ENCODE measurements around the gene SNX30.

The SNX30 gene

GRCh38 chr9:112885324-112885723 is 134.8 kb downstream of the SNX30 start:
- peaks cover 4% of the 10 kb centered on the region for H3K4me1 Mint-ChIP-seq
- DNase-seq (no peak), ATAC-seq (no peak)
- no peak overlapping the region for H3K27ac Mint-ChIP-seq
- peaks cover 11% of the 10 kb centered on the region for H3K27me3 Mint-ChIP-seq
- H3K4me3 Mint-ChIP-seq, result no peak overlapping the region
- peaks cover 0 to 8% of the 10 kb centered on the region in 2 donors for H3K9me3 Mint-ChIP-seq

- Mint-ChIP-seq H3K27me3 (peaks cover 21% of the 10 kb centered on the region), H3K9me3 (peaks cover 0 to 8% of the 10 kb centered on the region in 2 donors), H3K4me1 (peaks cover 7% of the 10 kb centered on the region), H3K4me3 (no peak overlapping the region), H3K27ac (no peak overlapping the region)
- DNase-seq, result no peak
- no peak for ATAC-seq
These were observed 135.8 kb downstream of the SNX30 start for GRCh38 chr9:112886351-112886750.

GRCh38 chr9:112887381-112887780 is 136.8 kb downstream of the SNX30 start:
- Mint-ChIP-seq H3K9me3 (peaks cover 0 to 8% of the 10 kb centered on the region in 2 donors), H3K27me3 (peaks cover 32% of the 10 kb centered on the region), H3K4me1 (peaks cover 7% of the 10 kb centered on the region), H3K27ac (no peak overlapping the region), H3K4me3 (no peak overlapping the region)
- ATAC-seq (no peak), DNase-seq (no peak)

- peaks cover 7% of the 10 kb centered on the region for H3K4me1 Mint-ChIP-seq
- peaks cover 0 to 8% of the 10 kb centered on the region in 2 donors for H3K9me3 Mint-ChIP-seq
- DNase-seq (no peak), ATAC-seq (no peak)
- no peak within 1 kb of the TSS for H3K4me3 Mint-ChIP-seq
- H3K27me3 Mint-ChIP-seq, result peaks cover 52% of the 10 kb centered on the region
- H3K27ac Mint-ChIP-seq, result peak within 1 kb of the TSS in 1 of 2 donors; percentile 13
These were observed 139.8 kb downstream of the SNX30 start, which contains the start of gene SLC46A2 for GRCh38 chr9:112890106-112891081. SLC46A2 (minus strand) TSS chr9:112890876; CDS start chr9:112890681, 195 bp downstream.

- Mint-ChIP-seq H3K4me3 (no peak overlapping the region), H3K27me3 (peaks cover 63% of the 10 kb centered on the region), H3K9me3 (peaks cover 8% of the 10 kb centered on the region in 2 donors), H3K4me1 (peaks cover 7% of the 10 kb centered on the region), H3K27ac (no peak overlapping the region)
- DNase-seq, result no peak
- no peak for ATAC-seq
These were observed 141.0 kb downstream of the SNX30 start for GRCh38 chr9:112891521-112891920.

GRCh38 chr9:112892981-112893380 is 142.4 kb downstream of the SNX30 start:
- Mint-ChIP-seq H3K27me3 (peaks cover 72% of the 10 kb centered on the region), H3K4me3 (no peak overlapping the region)
- no peak for DNase-seq

GRCh38 chr9:112894041-112894440 is 143.5 kb downstream of the SNX30 start:
- ATAC-seq (no peak), DNase-seq (no peak)
- Mint-ChIP-seq H3K27ac (no peak overlapping the region), H3K4me3 (no peak overlapping the region), H3K27me3 (peaks cover 82% of the 10 kb centered on the region), H3K9me3 (peaks cover 8% of the 10 kb centered on the region in 2 donors), H3K4me1 (peaks cover 7% of the 10 kb centered on the region)

More at GRCh38 chr9:112892981-112893380, 142.4 kb downstream of the SNX30 start:
- no peak for ATAC-seq
- Mint-ChIP-seq H3K9me3 (peaks cover 8% of the 10 kb centered on the region in 2 donors), H3K4me1 (peaks cover 7% of the 10 kb centered on the region), H3K27ac (no peak overlapping the region)

GRCh38 chr9:112894699-112895098 is 144.1 kb downstream of the SNX30 start:
- H3K9me3 Mint-ChIP-seq, result peaks cover 5 to 8% of the 10 kb centered on the region in 2 donors
- H3K4me3 Mint-ChIP-seq, result no peak overlapping the region
- DNase-seq (no peak), ATAC-seq (no peak)
- no peak overlapping the region for H3K27ac Mint-ChIP-seq
- H3K4me1 Mint-ChIP-seq, result peaks cover 7% of the 10 kb centered on the region
- peaks cover 80% of the 10 kb centered on the region for H3K27me3 Mint-ChIP-seq

GRCh38 chr9:112896131-112896530 is 145.6 kb downstream of the SNX30 start:
- no peaks in the 10 kb centered on the region for H3K4me1 Mint-ChIP-seq
- H3K4me3 Mint-ChIP-seq, result no peak overlapping the region
- DNase-seq, result no peak
- H3K27me3 Mint-ChIP-seq, result peaks cover 65% of the 10 kb centered on the region
- no peak for ATAC-seq
- H3K9me3 Mint-ChIP-seq, result peaks cover 0 to 8% of the 10 kb centered on the region in 2 donors
- no peak overlapping the region for H3K27ac Mint-ChIP-seq

- H3K9me3 Mint-ChIP-seq, result peaks cover 0 to 8% of the 10 kb centered on the region in 2 donors
- H3K4me1 Mint-ChIP-seq, result peaks cover 9% of the 10 kb centered on the region
- H3K4me3 Mint-ChIP-seq, result no peak overlapping the region
- DNase-seq, result no peak
- no peak overlapping the region for H3K27ac Mint-ChIP-seq
- H3K27me3 Mint-ChIP-seq, result peaks cover 55% of the 10 kb centered on the region
- ATAC-seq, result no peak
These were observed 148.3 kb downstream of the SNX30 start for GRCh38 chr9:112898872-112899311.

- peaks cover 49% of the 10 kb centered on the region for H3K27me3 Mint-ChIP-seq
- H3K9me3 Mint-ChIP-seq, result peaks cover 0 to 8% of the 10 kb centered on the region in 2 donors
These were observed 149.9 kb downstream of the SNX30 start for GRCh38 chr9:112900488-112900887.

GRCh38 chr9:112900901-112901300 is 150.3 kb downstream of the SNX30 start:
- no peak for DNase-seq
- ATAC-seq, result no peak
- peaks cover 0 to 3% of the 10 kb centered on the region in 2 donors for H3K9me3 Mint-ChIP-seq
- no peak overlapping the region for H3K4me3 Mint-ChIP-seq
- H3K4me1 Mint-ChIP-seq, result peaks cover 9% of the 10 kb centered on the region
- peaks cover 45% of the 10 kb centered on the region for H3K27me3 Mint-ChIP-seq
- H3K27ac Mint-ChIP-seq, result no peak overlapping the region

More at GRCh38 chr9:112900488-112900887, 149.9 kb downstream of the SNX30 start:
- Mint-ChIP-seq H3K4me1 (peaks cover 9% of the 10 kb centered on the region), H3K27ac (no peak overlapping the region), H3K4me3 (no peak overlapping the region)
- ATAC-seq (no peak), DNase-seq (no peak)

- Mint-ChIP-seq H3K27me3 (peaks cover 17% of the 10 kb centered on the region), H3K27ac (no peak overlapping the region), H3K9me3 (no peaks in the 10 kb centered on the region), H3K4me1 (peaks cover 9% of the 10 kb centered on the region), H3K4me3 (no peak overlapping the region)
- DNase-seq, result no peak
- ATAC-seq, result no peak
These were observed 154.5 kb downstream of the SNX30 start for GRCh38 chr9:112905084-112905483.

GRCh38 chr9:112911736-112912135 is 161.2 kb downstream of the SNX30 start:
- Mint-ChIP-seq H3K27ac (no peak overlapping the region), H3K4me3 (no peak overlapping the region), H3K27me3 (peaks cover 11% of the 10 kb centered on the region), H3K4me1 (no peaks in the 10 kb centered on the region), H3K9me3 (no peaks in the 10 kb centered on the region)
- no peak for ATAC-seq
- DNase-seq, result no peak

- H3K27me3 Mint-ChIP-seq, result peaks cover 11% of the 10 kb centered on the region
- no peaks in the 10 kb centered on the region for H3K4me1 Mint-ChIP-seq
- H3K27ac Mint-ChIP-seq, result no peak overlapping the region
- H3K9me3 Mint-ChIP-seq, result no peaks in the 10 kb centered on the region
- DNase-seq (no peak), ATAC-seq (no peak)
- no peak overlapping the region for H3K4me3 Mint-ChIP-seq
These were observed 162.1 kb downstream of the SNX30 start for GRCh38 chr9:112912636-112913035.

GRCh38 chr9:112913326-112913725 is 162.8 kb downstream of the SNX30 start:
- Mint-ChIP-seq H3K27me3 (peaks cover 11% of the 10 kb centered on the region), H3K4me1 (no peaks in the 10 kb centered on the region), H3K9me3 (no peaks in the 10 kb centered on the region), H3K27ac (no peak overlapping the region), H3K4me3 (no peak overlapping the region)
- DNase-seq (no peak), ATAC-seq (no peak)
